Activated CD8-positive, alpha-beta memory T cell treated with anti-CD3 and anti-CD28 coated beads, Interleukin-2, amount 10 ng/mL, durations not matched to agents 7 days and 5 days (primary cell): ENCODE data around the gene SOCS7. TPM values are rescaled to one million over a fixed set of nuclear protein-coding genes. Genes with fewer than 3 reads are reported as not detected.

Experiments used
- ATAC-seq: fragments of 150-1000 bp; cut with Tn5 transposase; one replicate; pipeline ENCODE4 v1.10.0; 2021; ENCODE audit warnings: moderate library complexity
- CTCF ChIA-PET: fragments of 350-600 bp; sonication (Branson Sonifier 250); formaldehyde crosslinking; loops from one replicate; lab custom pipeline; 2021; ENCODE audit warnings: antibody characterized with exemption; lab: Charles Lee
- DNase-seq: peaks from one replicate; pipeline ENCODE4 v3.0.0-alpha.2; 2020
- H3K27ac Mint-ChIP-seq: one replicate; pipeline ENCODE4 v1.8.0; 2021; ENCODE audit warnings: mild to moderate bottlenecking, mixed read lengths
- H3K27me3 Mint-ChIP-seq: one replicate; pipeline ENCODE4 v1.8.0; 2021; ENCODE audit warnings: mixed read lengths
- H3K36me3 Mint-ChIP-seq: one replicate; pipeline ENCODE4 v1.8.0; 2021; ENCODE audit warnings: mild to moderate bottlenecking, mixed read lengths
- H3K4me1 Mint-ChIP-seq: one replicate; pipeline ENCODE4 v1.8.0; 2021; ENCODE audit warnings: mixed read lengths
- H3K4me3 Mint-ChIP-seq: one replicate; pipeline ENCODE4 v1.8.0; 2021; ENCODE audit warnings: mild to moderate bottlenecking, moderate library complexity, mixed read lengths
- H3K9me3 Mint-ChIP-seq: one replicate; pipeline ENCODE4 v1.8.0; 2022; ENCODE audit warnings: low read depth, mixed read lengths
- total RNA-seq, 2 experiments: library from RNA; stranded (reverse); gene quantifications; one replicate each; pipeline ENCODE4 v1.2.3, GENCODE V29; 2021

Gene SOCS7, protein sequence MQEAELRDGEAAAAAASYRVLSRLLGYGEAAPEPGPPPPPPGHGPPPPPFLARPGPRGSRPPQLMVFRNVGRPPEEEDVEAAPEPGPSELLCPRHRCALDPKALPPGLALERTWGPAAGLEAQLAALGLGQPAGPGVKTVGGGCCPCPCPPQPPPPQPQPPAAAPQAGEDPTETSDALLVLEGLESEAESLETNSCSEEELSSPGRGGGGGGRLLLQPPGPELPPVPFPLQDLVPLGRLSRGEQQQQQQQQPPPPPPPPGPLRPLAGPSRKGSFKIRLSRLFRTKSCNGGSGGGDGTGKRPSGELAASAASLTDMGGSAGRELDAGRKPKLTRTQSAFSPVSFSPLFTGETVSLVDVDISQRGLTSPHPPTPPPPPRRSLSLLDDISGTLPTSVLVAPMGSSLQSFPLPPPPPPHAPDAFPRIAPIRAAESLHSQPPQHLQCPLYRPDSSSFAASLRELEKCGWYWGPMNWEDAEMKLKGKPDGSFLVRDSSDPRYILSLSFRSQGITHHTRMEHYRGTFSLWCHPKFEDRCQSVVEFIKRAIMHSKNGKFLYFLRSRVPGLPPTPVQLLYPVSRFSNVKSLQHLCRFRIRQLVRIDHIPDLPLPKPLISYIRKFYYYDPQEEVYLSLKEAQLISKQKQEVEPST
- 10 to 100 TPM; 16.2 to 16.8 TPM for total RNA-seq

DNA sequence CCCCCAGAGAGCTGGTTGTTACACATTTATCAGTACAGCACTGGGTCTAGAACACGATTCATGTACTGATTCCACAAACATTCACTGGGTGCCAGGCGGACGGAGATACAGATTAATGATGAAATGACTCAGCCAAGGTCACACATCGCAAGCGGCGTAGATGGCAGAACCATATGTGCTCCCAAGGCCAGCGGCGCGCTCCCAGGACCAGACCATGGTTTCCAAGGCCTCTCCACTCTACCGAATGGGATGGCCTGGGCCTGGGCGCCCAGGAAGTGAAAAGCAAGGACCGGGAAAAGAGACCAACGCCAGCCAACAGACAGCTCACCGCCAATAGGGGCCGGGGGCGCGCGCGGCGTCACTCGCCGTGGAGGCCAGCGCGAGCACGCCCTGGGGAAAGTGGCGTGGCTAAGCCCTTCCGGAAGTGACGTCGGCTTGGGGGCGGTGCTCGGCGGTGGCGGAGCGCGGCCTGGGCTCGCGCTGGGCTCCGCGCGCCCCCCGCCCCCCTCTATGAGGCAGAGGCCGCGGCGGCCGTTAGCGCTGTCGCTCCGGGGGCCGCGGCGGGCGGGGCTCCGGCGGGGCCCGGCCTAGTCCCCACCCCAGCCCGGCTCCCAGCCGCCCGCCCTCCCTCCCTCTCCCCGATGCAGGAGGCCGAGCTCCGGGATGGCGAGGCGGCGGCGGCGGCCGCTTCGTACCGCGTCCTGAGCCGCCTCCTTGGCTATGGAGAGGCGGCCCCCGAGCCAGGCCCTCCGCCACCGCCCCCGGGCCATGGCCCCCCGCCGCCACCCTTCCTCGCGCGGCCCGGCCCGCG, at the start of gene SOCS7:
Gene SOCS7 (plus strand): TSS at position 433 of the 811 bp plus-strand sequence. CDS start 209 bp downstream, at position 642.
- Mint-ChIP-seq H3K27me3 (no peaks in the 10 kb centered on the region), H3K9me3 (no peaks in the 10 kb centered on the region), H3K27ac (peak within 1 kb of the TSS; percentile 95), H3K4me1 (peaks cover 38% of the 10 kb centered on the region), H3K36me3 (no peaks in the 10 kb centered on the region), H3K4me3 (peak within 1 kb of the TSS; percentile 83)
- CTCF ChIA-PET, result interaction anchor here (0.9 to 17.4 kb wide), 7 partner anchors 10 to 208 kb away, joined by 3 to 334 read pairs (median 8); no protein-coding TSS in a partner anchor
- peak; percentile 92 for ATAC-seq
- peak; percentile 93 for DNase-seq

DNA sequence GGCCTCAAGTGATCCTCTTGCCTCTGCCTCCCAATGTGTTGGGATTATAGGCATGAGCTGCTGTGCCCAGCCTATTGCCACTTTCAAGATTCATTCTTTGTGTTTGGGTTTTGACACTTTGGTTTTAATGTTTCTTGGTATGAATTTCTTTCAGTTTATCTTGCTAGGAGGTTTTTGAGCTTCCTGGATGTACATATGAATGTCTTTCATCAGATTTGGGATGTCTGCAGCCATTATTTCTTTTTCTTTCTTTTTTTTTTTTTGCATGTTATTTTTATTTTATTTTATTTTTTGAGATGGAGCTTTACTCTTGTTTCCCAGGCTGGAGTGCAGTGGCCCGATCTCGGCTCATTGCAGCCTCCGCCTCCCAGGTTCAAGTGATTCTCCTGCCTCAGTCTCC, 36.1 kb upstream of the SOCS7 start:
- no peaks in the 10 kb centered on the region for H3K27me3 Mint-ChIP-seq
- no peaks in the 10 kb centered on the region for H3K9me3 Mint-ChIP-seq
- no peak for DNase-seq
- peaks cover 17% of the 10 kb centered on the region for H3K4me1 Mint-ChIP-seq
- H3K4me3 Mint-ChIP-seq, result no peak overlapping the region
- H3K36me3 Mint-ChIP-seq, result peaks cover 29% of the 10 kb centered on the region
- no peak overlapping the region for H3K27ac Mint-ChIP-seq
- CTCF ChIA-PET, result interaction anchor here (0.9 to 1.0 kb wide), 2 partner anchors 99 to 107 kb away, joined by 3 read pairs; no protein-coding TSS in a partner anchor
- peak; percentile 45 for ATAC-seq

DNA sequence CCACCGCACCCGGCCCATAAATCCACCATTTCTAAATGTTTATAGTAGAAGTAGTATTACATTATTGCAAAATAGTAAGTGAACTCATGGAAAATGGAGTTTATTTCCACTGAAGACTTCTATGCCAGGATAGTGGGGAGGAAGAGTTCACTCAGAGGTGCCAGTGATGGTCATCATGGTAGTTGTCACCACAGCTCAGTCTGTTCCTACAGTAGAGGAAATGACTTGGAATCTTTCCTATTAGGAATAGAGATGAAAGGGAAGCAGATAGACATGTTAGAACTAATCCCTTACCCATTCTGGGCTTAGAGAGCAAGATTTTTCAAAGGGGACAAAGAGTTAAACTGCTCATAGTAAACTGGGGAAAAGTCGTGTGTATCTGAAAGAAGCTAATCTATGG, 34.6 kb upstream of the SOCS7 start:
- no peaks in the 10 kb centered on the region for H3K9me3 Mint-ChIP-seq
- ATAC-seq, result no peak
- CTCF ChIA-PET, result no interaction called here
- H3K27me3 Mint-ChIP-seq, result no peaks in the 10 kb centered on the region
- no peak for DNase-seq
- peaks cover 28% of the 10 kb centered on the region for H3K36me3 Mint-ChIP-seq
- no peak overlapping the region for H3K27ac Mint-ChIP-seq
- H3K4me3 Mint-ChIP-seq, result no peak overlapping the region
- peaks cover 17% of the 10 kb centered on the region for H3K4me1 Mint-ChIP-seq

DNA sequence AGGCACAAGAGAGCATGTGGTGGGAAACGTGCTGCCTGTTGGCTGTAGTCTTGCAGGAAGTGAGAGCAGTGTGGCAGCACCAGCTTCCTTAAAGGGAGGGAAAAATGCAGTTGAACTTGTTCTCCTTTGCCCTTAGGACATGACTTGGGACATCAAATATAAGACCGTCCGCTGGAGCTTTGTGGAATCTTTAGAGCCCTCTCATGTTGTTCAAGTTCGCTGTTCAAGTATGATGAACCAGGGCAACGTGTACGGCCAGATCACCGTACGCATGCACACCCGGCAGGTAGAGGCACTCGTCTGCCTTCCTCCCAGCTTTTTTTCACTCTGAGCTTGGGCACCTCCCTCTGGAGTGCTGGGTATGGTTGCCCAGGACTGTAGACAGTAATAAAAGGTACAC, 31.2 kb upstream of the SOCS7 start:
- CTCF ChIA-PET, result no interaction called here
- no peaks in the 10 kb centered on the region for H3K9me3 Mint-ChIP-seq
- peaks cover 7% of the 10 kb centered on the region for H3K4me1 Mint-ChIP-seq
- H3K36me3 Mint-ChIP-seq, result peaks cover 26% of the 10 kb centered on the region
- H3K4me3 Mint-ChIP-seq, result no peak overlapping the region
- DNase-seq (no peak), ATAC-seq (no peak)
- H3K27me3 Mint-ChIP-seq, result no peaks in the 10 kb centered on the region
- no peak overlapping the region for H3K27ac Mint-ChIP-seq

DNA sequence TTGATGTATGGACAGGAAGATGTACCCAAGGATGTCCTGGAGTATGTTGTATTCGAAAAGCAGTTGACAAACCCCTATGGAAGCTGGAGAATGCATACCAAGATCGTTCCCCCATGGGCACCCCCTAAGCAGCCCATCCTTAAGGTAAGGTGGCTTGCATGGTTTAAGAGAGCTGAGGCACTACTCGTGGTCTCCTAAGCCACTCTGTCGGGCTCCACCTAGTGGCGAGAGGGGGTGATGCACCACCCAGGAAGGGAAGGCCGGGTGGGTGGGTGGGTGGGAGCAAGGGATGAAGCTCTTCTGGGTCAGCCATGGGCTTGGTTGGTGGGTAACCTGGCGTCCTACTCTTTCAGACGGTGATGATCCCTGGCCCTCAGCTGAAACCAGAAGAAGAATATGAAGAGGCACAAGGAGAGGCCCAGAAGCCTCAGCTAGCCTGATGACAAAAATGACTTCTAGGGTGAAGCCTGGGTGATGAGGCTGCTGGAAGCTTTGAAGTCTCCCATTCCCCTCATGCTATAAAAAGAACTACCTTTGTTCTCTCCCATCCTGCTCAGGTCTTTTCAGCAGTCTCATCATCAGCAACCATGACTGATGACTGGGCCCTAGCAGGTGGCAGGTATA, 29.4 kb upstream of the SOCS7 start:
- Mint-ChIP-seq H3K4me1 (peaks cover 7% of the 10 kb centered on the region), H3K27ac (no peak overlapping the region), H3K9me3 (no peaks in the 10 kb centered on the region), H3K36me3 (peaks cover 16% of the 10 kb centered on the region), H3K27me3 (no peaks in the 10 kb centered on the region), H3K4me3 (no peak overlapping the region)
- peak; percentile 93 for ATAC-seq
- DNase-seq, result peak; percentile 78
- CTCF ChIA-PET, result interaction anchor here (0.5 to 2.5 kb wide), 11 partner anchors 9 to 373 kb away, joined by 3 to 13 read pairs (median 4); partner anchors contain the start of gene SOCS7

DNA sequence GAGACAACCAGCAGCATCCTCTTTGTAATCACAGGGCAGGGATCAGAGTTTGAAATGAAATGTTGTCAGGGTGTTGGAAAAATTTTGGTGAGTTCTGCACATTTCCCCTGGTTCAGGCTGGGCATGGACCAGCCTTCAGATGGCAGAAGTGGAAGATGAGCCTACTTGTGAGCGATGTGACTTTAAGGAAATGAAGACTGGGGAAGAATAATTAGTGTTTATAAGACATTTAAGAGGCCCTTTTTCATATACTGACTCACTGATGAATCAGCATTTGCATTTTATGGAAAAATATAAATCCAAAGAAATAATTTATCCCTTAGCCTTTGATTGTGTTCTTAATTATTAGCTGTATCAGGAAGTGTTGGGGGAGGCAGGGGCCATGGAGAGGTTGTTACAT, 28.7 kb upstream of the SOCS7 start:
- DNase-seq (no peak), ATAC-seq (no peak)
- Mint-ChIP-seq H3K9me3 (no peaks in the 10 kb centered on the region), H3K27me3 (no peaks in the 10 kb centered on the region), H3K36me3 (peaks cover 15% of the 10 kb centered on the region), H3K4me3 (no peak overlapping the region), H3K27ac (no peak overlapping the region), H3K4me1 (peaks cover 7% of the 10 kb centered on the region)
- CTCF ChIA-PET, result interaction anchor here (0.7 to 2.5 kb wide), 7 partner anchors 8 to 95 kb away, joined by 3 to 15 read pairs (median 4); partner anchors contain the start of gene SOCS7

DNA sequence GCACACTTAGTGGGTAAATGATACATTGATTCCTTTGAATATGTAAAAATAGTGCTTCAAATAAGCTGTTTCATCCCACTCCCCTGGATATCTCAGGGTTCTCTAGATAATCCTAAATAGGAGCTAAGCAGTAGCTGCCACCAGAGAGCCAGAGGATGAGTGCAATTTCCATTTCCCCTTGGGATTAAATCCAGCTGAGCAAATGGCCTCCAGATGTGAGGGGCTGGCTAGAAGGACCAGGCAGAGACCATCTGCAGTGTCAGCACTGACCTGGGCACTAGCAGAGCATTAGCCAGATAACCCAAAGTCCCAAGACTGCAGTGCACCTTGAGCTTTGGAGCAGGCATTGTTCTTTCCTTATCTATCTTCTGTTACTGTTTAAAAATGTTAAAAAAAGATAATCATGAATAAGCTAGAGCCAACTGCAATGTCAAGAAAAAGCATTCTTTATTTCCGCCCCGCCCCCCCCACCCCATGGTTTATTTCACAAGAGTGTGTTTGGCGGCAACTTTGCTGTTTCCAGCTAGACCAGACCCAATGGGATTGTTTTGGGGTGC, 27.4 kb upstream of the SOCS7 start:
- Mint-ChIP-seq H3K4me1 (peaks cover 7% of the 10 kb centered on the region), H3K36me3 (peaks cover 12% of the 10 kb centered on the region), H3K27ac (no peak overlapping the region), H3K27me3 (no peaks in the 10 kb centered on the region), H3K4me3 (no peak overlapping the region), H3K9me3 (no peaks in the 10 kb centered on the region)
- CTCF ChIA-PET, result interaction anchor here (0.8 to 2.3 kb wide), 2 partner anchors 10 to 342 kb away, joined by 3 to 15 read pairs; no protein-coding TSS in a partner anchor
- DNase-seq (no peak), ATAC-seq (no peak)

DNA sequence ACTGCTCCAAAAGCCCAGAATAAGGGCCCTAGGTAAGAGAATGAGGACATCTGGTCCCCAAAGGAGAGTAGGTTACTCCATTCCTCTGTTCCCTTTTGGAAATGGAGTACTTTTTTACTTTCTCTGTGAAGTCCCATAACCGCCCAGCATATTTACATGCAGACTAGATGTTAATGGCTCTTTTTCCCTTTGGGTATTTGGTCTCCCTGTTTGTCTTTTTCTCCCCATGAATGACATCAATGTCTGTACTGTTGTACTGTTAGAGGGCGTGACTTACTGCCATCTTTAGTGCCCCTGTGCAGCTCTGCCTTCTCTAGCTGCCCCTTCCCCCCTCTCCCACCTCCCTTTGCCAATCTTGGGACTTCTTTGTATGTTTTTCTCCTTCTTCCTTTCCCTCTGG, 26.9 kb upstream of the SOCS7 start:
- Mint-ChIP-seq H3K36me3 (peaks cover 9% of the 10 kb centered on the region), H3K4me1 (peaks cover 7% of the 10 kb centered on the region), H3K27me3 (no peaks in the 10 kb centered on the region), H3K4me3 (no peak overlapping the region), H3K27ac (no peak overlapping the region), H3K9me3 (no peaks in the 10 kb centered on the region)
- DNase-seq (no peak), ATAC-seq (no peak)
- CTCF ChIA-PET, result interaction anchor here (0.8 to 2.3 kb wide), 4 partner anchors 9 to 341 kb away, joined by 3 to 15 read pairs (median 6); no protein-coding TSS in a partner anchor

DNA sequence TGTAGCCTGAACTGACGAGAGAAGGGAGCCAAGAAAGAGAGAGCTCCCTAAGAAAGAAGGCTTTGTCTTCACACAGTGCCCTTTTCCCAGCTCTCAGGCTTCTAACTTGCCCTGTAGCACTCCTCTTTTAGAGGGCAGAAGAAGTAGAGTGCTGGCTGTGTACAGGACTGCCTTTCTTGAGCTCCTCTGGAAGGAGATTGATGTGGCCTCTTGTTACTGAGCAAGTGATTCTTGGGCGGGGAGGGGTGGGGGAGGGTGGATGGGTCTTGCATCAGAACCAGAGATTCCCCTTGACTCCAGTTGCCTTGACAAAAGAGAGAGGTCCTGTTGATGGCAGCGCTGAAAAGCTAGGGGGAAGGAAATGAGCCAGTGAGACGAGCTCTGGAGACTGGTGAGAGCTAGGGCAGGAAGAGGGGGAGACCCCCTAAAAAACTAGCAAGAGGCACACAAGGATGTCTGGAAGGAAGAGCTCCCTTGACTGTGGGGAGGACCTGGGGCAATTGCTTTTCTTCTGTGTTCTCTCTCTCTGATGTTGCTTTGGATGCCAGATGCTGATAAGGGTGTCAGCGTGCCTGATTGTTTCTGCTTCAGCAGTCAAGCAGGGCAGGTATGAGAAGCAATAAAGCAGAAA, 26.3 kb upstream of the SOCS7 start:
- Mint-ChIP-seq H3K4me1 (peaks cover 6% of the 10 kb centered on the region), H3K4me3 (no peak overlapping the region), H3K9me3 (no peaks in the 10 kb centered on the region), H3K36me3 (peaks cover 9% of the 10 kb centered on the region), H3K27me3 (no peaks in the 10 kb centered on the region), H3K27ac (no peak overlapping the region)
- CTCF ChIA-PET, result interaction anchor here (0.5 to 2.3 kb wide), 5 partner anchors 8 to 341 kb away, joined by 3 to 15 read pairs (median 5); no protein-coding TSS in a partner anchor
- DNase-seq, result no peak
- ATAC-seq, result no peak

DNA sequence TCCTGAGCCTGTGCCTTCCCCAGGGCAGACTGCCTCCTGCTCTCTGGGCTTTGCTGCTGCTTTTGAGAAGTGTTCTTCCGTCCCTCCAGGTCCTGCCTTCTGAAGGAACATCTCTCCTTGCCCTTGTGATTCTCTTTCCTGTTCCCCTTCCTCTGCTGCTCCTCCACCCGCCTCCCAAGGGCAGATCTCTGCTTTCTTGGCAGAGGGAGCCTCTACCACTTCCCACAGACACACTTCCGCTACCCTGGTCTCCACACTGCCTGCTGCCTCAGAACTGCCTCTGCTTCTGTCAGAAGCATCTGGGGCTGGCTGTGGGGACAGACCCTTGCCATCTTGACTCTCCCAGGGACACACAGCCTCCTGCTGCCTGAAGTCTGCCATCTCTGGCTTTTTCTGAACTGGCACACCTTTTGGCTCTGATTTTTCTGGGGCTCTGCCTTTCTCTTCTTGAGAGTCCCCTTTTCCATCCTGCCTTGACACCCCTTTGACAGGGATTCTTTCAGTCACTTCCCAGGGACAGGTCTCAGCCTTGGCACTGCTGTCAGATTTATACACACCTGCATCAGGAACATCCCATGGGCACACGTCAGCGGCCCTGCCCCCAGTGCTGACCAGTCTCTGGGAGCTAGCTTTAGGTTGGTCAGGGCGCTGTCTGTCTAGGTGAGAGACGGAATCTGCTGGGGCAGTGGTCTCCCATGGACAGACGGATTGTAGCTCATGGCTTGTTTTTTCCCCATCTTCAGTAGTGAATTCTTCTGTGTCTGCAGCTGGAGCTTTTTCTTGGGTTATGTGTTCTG, 24.4 kb upstream of the SOCS7 start:
- Mint-ChIP-seq H3K36me3 (peaks cover 7% of the 10 kb centered on the region), H3K27ac (peak overlapping the region; percentile 3), H3K27me3 (no peaks in the 10 kb centered on the region), H3K9me3 (no peaks in the 10 kb centered on the region), H3K4me1 (peaks cover 5% of the 10 kb centered on the region), H3K4me3 (no peak overlapping the region)
- no peak for DNase-seq
- ATAC-seq, result no peak
- CTCF ChIA-PET, result interaction anchor here (0.7 to 2.0 kb wide), 4 partner anchors 8 to 66 kb away, joined by 3 to 7 read pairs (median 3); no protein-coding TSS in a partner anchor

DNA sequence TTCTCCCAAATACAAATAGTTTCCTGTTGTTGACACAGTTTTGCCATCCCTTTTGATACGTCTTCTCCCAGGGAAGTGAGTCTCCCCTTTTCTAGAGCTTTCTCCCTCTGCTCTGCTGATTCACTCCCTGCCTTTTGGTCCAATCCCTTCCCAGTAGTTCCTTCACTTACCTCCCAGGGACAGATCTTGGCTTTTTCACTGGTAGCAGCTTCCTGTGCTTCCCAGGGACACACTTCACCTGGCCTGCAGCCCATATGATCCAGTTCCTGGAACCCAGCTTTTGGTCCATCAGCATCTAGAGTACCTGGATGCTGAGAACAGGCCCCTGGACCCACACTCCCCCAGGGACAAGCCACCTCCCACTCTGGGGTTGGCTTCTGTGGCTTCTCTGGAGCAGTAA, 23.7 kb upstream of the SOCS7 start:
- ATAC-seq (no peak), DNase-seq (no peak)
- Mint-ChIP-seq H3K4me1 (peaks cover 5% of the 10 kb centered on the region), H3K4me3 (no peak overlapping the region), H3K27ac (no peak overlapping the region), H3K9me3 (no peaks in the 10 kb centered on the region), H3K27me3 (no peaks in the 10 kb centered on the region), H3K36me3 (peaks cover 3% of the 10 kb centered on the region)
- CTCF ChIA-PET, result interaction anchor here (1.1 to 1.5 kb wide), 2 partner anchors 9 to 65 kb away, joined by 3 read pairs; no protein-coding TSS in a partner anchor
